Right kidney (tissue), 1 donor: ENCODE data around the gene AZU1.
"Not testable (repeated sequence)": the region's sequence is repeated elsewhere in the genome, so short reads cannot be mapped to it uniquely, and the experiment has no call there.

Experiments used
- DNase-seq: peaks from one replicate; pipeline ENCODE4 v3.0.0-alpha.2; 2016

The AZU1 gene

DNA sequence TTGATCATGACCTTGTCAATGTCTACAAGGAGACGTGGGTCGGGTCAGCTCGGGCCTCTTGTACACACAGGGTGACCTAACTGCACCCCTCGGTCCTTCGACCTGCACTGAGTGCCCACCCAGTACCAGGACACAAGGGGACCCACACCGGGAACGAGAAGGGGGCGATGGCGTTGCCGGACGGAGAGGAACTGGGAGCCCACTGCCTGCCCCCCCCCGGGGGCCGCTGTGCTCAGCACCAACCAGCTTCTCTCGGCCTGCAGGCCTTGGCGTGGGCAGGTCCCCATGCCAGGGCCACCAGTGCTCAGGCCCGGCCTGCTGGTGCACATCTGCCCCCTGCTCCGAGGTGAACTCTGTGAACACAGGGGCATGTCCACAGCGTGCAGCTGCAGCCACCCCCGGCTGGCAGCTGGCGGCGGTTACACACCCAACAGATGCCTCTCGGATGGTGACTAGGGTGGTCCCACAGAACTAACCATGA, 46.0 kb downstream of the AZU1 start:
- DNase-seq = no peak

- no peak for DNase-seq
Measured at GRCh38 chr19:875265-875879, 47.7 kb downstream of the AZU1 start.

GRCh38 chr19:876089-876488, 48.5 kb downstream of the AZU1 start:
- no peak for DNase-seq

DNA sequence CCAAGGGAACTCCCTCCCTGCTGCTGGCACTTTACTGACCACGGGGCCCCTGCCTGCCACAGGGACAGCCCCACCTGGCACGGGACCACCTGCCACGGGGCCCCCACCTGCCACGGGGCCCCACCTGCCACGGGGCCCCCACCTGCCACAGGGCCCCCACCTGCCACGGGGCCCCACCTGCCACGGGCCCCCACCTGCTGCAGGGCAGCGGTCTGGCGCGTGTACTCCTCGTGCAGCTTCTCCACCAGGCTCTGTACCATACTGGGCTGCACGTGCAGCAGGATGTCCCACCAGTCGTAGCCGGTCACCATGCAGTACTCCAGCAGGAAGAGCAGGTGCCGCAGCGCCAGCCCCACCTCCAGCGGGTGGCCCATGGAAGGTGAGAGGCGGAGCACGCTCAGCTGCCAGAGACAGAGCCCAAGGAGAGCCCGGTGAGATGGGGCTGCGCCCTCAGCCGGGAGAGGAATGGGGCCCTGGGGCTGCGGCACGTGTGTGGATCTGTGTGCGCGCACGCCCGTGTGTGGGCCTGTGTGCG, 49.2 kb downstream of the AZU1 start:
- DNase-seq = no peak

GRCh38 chr19:877992-878660, 50.5 kb downstream of the AZU1 start:
- not testable (repeated sequence) for DNase-seq

- not testable (repeated sequence) for DNase-seq
Measured at GRCh38 chr19:878751-879561, 51.3 kb downstream of the AZU1 start.

- DNase-seq = no peak
Measured at GRCh38 chr19:879711-880438, 52.2 kb downstream of the AZU1 start.
